ACHN (cell line): Measurements from ENCODE around the gene ITIH1.

Experiments
- DNase-seq: peaks from one replicate; pipeline ENCODE4 v3.0.0-alpha.2; 2015
- in situ Hi-C: cut with HindIII; loops from 2 replicates; pipeline ENCODE4 v1.10.0; 2017; ENCODE audit warnings: low sequenced_read_pairs, low pct_ligation_motif_present, low pct_unique_long_range_greater_than_20kb

ITIH1 gene

GRCh38 chr3:52830535-52831258 lies 53.3 kb downstream of the ITIH1 start, which contains the start of gene ITIH4:
Gene ITIH4, minus strand, starts transcription at chr3:52830672. Its CDS starts 30 bp downstream, at chr3:52830642.
- no peak for DNase-seq
- in situ Hi-C loops, result no loop called here

GRCh38 chr3:52831500-52832301 lies 54.3 kb downstream of the ITIH1 start:
- peak; percentile 81 for DNase-seq
- in situ Hi-C loops, result no loop called here

- DNase-seq, result no peak
- in situ Hi-C loops, result no loop called here
Observed at GRCh38 chr3:52833202-52833601, 55.8 kb downstream of the ITIH1 start.

GRCh38 chr3:52834871-52835501 lies 57.6 kb downstream of the ITIH1 start, which contains the start of gene MUSTN1:
Gene MUSTN1, minus strand, starts transcription at chr3:52835019. Its CDS starts 71 bp downstream, at chr3:52834948.
- in situ Hi-C loops, result no loop called here
- no peak for DNase-seq

GRCh38 chr3:52835766-52836470 lies 58.5 kb downstream of the ITIH1 start:
- DNase-seq, result no peak
- in situ Hi-C loops, result no loop called here

GRCh38 chr3:52836471-52836845 lies 59.1 kb downstream of the ITIH1 start:
- in situ Hi-C loops, result no loop called here
- DNase-seq, result no peak

GRCh38 chr3:52836986-52837385 lies 59.6 kb downstream of the ITIH1 start:
- no peak for DNase-seq
- in situ Hi-C loops, result no loop called here

GRCh38 chr3:52838561-52839267 lies 61.3 kb downstream of the ITIH1 start:
- no peak for DNase-seq
- in situ Hi-C loops, result no loop called here

- in situ Hi-C loops, result no loop called here
Observed at GRCh38 chr3:52839268-52839575, 61.8 kb downstream of the ITIH1 start.

GRCh38 chr3:52839892-52840545 lies 62.6 kb downstream of the ITIH1 start:
- in situ Hi-C loops, result no loop called here
- DNase-seq, result no peak

More at GRCh38 chr3:52839268-52839575, 61.8 kb downstream of the ITIH1 start:
- DNase-seq, result no peak

- no peak for DNase-seq
- in situ Hi-C loops, result no loop called here
Observed at GRCh38 chr3:52841211-52841980, 64.0 kb downstream of the ITIH1 start.
